Loucy (cell line): ENCODE data around the gene HELB.

Experiments used
- H2AFZ ChIP-seq: fragments of 200-600 bp; sonication (generic); 2 replicates; pipeline ENCODE4 v1.6.0; 2016; ENCODE audit warnings: antibody characterized with exemption, mild to moderate bottlenecking, low read length, moderate library complexity
- H3F3A ChIP-seq: fragments of 200-600 bp; 2 replicates; pipeline ENCODE4 v1.6.0; 2016; ENCODE audit warnings: antibody characterized with exemption, low read depth, mild to moderate bottlenecking
- H3K27me3 ChIP-seq: fragments of 200-600 bp; sonication (generic); 2 replicates; pipeline ENCODE4 v1.6.1; 2014; ENCODE audit warnings: low read length, mild to moderate bottlenecking; ENCODE audit not compliant: insufficient read depth, poor library complexity, severe bottlenecking
- H3K36me3 ChIP-seq: fragments of 200-600 bp; sonication (generic); 2 replicates; pipeline ENCODE4 v1.6.1; 2016; ENCODE audit warnings: low read length; ENCODE audit not compliant: insufficient read depth
- H3K4me1 ChIP-seq: fragments of 200-600 bp; sonication (generic); 2 replicates; pipeline ENCODE4 v1.5.1; 2014; ENCODE audit warnings: low read length, mild to moderate bottlenecking; ENCODE audit not compliant: insufficient read depth, poor library complexity, severe bottlenecking
- H3K4me2 ChIP-seq: fragments of 200-600 bp; sonication (generic); 2 replicates; pipeline ENCODE4 v1.6.0; 2014; ENCODE audit warnings: antibody characterized with exemption, low read length, low read depth, mild to moderate bottlenecking; ENCODE audit not compliant: poor library complexity, severe bottlenecking
- H3K4me3 ChIP-seq: fragments of 200-600 bp; sonication (generic); 2 replicates; pipeline ENCODE4 v1.5.1; 2014; ENCODE audit warnings: low read length, mild to moderate bottlenecking, mixed read lengths; ENCODE audit not compliant: poor library complexity, severe bottlenecking
- H3K79me2 ChIP-seq: fragments of 200-600 bp; sonication (generic); 2 replicates; pipeline ENCODE4 v1.6.1; 2014; ENCODE audit warnings: low read length; ENCODE audit not compliant: insufficient read depth
- H3K9ac ChIP-seq: fragments of 200-600 bp; sonication (generic); 2 replicates; pipeline ENCODE4 v1.6.0; 2014; ENCODE audit warnings: mild to moderate bottlenecking, low read depth, low read length, moderate library complexity; ENCODE audit not compliant: poor library complexity, severe bottlenecking
- H3K9me2 ChIP-seq: fragments of 200-600 bp; sonication (generic); replicated peaks from 2 replicates; pipeline ENCODE4 v1.6.1; 2016; ENCODE audit warnings: low read depth, low read length, mixed read lengths
- H3K9me3 ChIP-seq: fragments of 200-600 bp; sonication (generic); 2 replicates; pipeline ENCODE4 v1.6.1; 2014; ENCODE audit warnings: mild to moderate bottlenecking, antibody characterized with exemption, low read length, low read depth; ENCODE audit not compliant: insufficient read depth
- H4K20me1 ChIP-seq: fragments of 200-600 bp; sonication (generic); 2 replicates; pipeline ENCODE4 v1.6.0; 2014; ENCODE audit warnings: antibody characterized with exemption, low read length, mild to moderate bottlenecking; ENCODE audit not compliant: insufficient read depth, poor library complexity, severe bottlenecking
- CTCF ChIP-seq: fragments of 200-600 bp; sonication (generic); conservative IDR thresholded peaks from 2 replicates; pipeline ENCODE4 v1.5.1; 2014; ENCODE audit warnings: mild to moderate bottlenecking, antibody characterized with exemption, low read length
- EZH2phosphoT487 ChIP-seq: fragments of 200-600 bp; IDR thresholded peaks from 2 replicates; pipeline ENCODE4 v1.6.1; 2018; ENCODE audit warnings: antibody characterized with exemption, mild to moderate bottlenecking, moderate library complexity, borderline replicate concordance

Gene HELB

GRCh38 chr12:66323017-66323416 is 20.7 kb downstream of the HELB start:
- no peak overlapping the region for H3K9ac ChIP-seq
- peaks cover 4% of the 10 kb centered on the region for H4K20me1 ChIP-seq
- no peak overlapping the region for H3K4me2 ChIP-seq
- peaks cover 7% of the 10 kb centered on the region; the same call in 1 of the 2 replicates for H3K36me3 ChIP-seq
- H2AFZ ChIP-seq, result no peak overlapping the region
- peaks cover 20% of the 10 kb centered on the region for H3K4me1 ChIP-seq
- H3K79me2 ChIP-seq, result no peaks in the 10 kb centered on the region
- H3K9me3 ChIP-seq, result no peaks in the 10 kb centered on the region
- TF ChIP-seq EZH2phosphoT487, result no peak
- no peak for TF ChIP-seq CTCF
- no peaks in the 10 kb centered on the region for H3K27me3 ChIP-seq
- no peaks in the 10 kb centered on the region for H3K9me2 ChIP-seq
- no peak overlapping the region for H3K4me3 ChIP-seq
- H3F3A ChIP-seq, result no peaks in the 10 kb centered on the region

DNA sequence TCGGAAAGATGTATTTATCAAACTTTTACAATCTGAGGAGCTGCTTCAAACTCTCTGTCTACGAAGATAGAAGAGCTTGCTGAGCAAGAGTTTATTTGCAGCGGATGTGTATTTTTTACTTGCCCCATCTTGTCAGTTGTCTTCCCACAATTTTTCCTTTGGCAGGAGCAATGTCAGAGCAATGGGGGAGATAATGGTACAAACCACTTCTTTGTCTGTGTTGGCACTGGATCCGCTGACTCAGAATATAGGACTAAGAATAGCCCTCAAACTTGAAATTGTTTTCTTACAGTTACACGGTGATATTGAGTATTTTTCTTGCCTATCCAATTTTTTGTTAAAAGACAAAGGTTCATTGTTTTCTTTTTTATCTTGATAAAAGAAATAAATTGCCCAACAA is 27.6 kb downstream of the HELB start:
- no peaks in the 10 kb centered on the region for H3K9me3 ChIP-seq
- H3K36me3 ChIP-seq, result peaks cover 14% of the 10 kb centered on the region; the same call in 1 of the 2 replicates
- peaks cover 7% of the 10 kb centered on the region for H3K4me1 ChIP-seq
- no peak overlapping the region for H3K9ac ChIP-seq
- H3K79me2 ChIP-seq, result no peaks in the 10 kb centered on the region
- H3F3A ChIP-seq, result no peaks in the 10 kb centered on the region
- no peak overlapping the region for H3K4me2 ChIP-seq
- no peak overlapping the region for H2AFZ ChIP-seq
- no peaks in the 10 kb centered on the region for H3K27me3 ChIP-seq
- TF ChIP-seq CTCF, result no peak
- H4K20me1 ChIP-seq, result no peaks in the 10 kb centered on the region
- no peak overlapping the region for H3K4me3 ChIP-seq
- H3K9me2 ChIP-seq, result no peaks in the 10 kb centered on the region

DNA sequence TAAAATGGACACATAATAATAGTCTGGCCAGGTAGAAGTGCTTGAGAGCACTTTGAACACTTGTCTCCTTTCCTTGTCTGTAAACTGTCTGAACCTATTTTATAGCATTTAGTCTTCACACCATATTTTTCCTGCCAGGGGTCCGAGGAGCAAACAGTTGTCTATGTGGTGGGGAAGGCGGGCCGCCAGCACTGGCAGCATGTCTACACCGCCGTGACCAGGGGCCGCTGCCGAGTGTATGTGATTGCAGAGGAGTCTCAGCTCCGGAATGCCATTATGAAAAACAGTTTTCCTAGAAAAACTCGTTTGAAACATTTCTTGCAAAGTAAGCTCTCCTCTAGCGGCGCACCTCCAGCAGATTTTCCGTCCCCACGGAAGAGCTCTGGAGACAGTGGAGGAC is 28.7 kb downstream of the HELB start:
- no peaks in the 10 kb centered on the region for H3K9me3 ChIP-seq
- H3K36me3 ChIP-seq, result peaks cover 14% of the 10 kb centered on the region; the same call in 1 of the 2 replicates
- no peak for TF ChIP-seq EZH2phosphoT487

GRCh38 chr12:66331814-66332213 is 29.5 kb downstream of the HELB start:
- Histone ChIP-seq H3K79me2 (no peaks in the 10 kb centered on the region), H3K9me2 (no peaks in the 10 kb centered on the region), H4K20me1 (no peaks in the 10 kb centered on the region), H3K4me2 (no peak overlapping the region), H3K9ac (no peak overlapping the region), H3K9me3 (no peaks in the 10 kb centered on the region), H2AFZ (no peak overlapping the region), H3K4me1 (peaks cover 7% of the 10 kb centered on the region), H3K27me3 (no peaks in the 10 kb centered on the region), H3F3A (no peaks in the 10 kb centered on the region), H3K36me3 (peaks cover 14% of the 10 kb centered on the region; the same call in 1 of the 2 replicates), H3K4me3 (no peak overlapping the region)
- TF ChIP-seq CTCF (no peak), EZH2phosphoT487 (no peak)

More for the DNA sequence above, 28.7 kb downstream of the HELB start:
- no peaks in the 10 kb centered on the region for H3F3A ChIP-seq
- H4K20me1 ChIP-seq, result no peaks in the 10 kb centered on the region
- H3K4me2 ChIP-seq, result no peak overlapping the region
- H3K4me3 ChIP-seq, result no peak overlapping the region
- H3K4me1 ChIP-seq, result peaks cover 7% of the 10 kb centered on the region
- no peaks in the 10 kb centered on the region for H3K79me2 ChIP-seq
- no peaks in the 10 kb centered on the region for H3K9me2 ChIP-seq
- H2AFZ ChIP-seq, result no peak overlapping the region
- H3K27me3 ChIP-seq, result no peaks in the 10 kb centered on the region
- no peak overlapping the region for H3K9ac ChIP-seq
